EL (cell line): ENCODE data around the gene C2orf49.

Experiments used
- DNase-seq: peaks from one replicate; pipeline ENCODE4 v3.0.0-alpha.2; 2016

The C2orf49 gene

DNA sequence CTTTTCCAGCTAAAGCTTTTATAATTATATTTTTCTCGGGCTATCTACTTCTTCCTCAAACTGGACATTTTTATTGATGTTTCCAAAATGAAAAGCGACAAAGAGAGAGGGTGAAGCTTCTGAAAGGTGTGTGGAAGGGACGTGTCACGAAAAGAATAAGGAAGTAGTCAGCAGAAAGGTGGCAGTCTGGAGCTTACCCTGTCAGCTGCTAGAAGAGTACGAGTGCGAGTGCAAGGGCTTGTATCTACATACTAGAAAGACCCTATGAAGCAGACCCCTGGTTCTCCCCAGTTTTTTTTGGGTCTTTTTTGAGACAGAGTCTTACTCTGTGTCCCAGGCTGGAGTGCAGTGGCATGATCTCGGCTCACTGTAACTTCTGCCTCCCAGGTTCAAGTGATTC is 46.9 kb downstream of the C2orf49 start:
- no peak for DNase-seq

DNA sequence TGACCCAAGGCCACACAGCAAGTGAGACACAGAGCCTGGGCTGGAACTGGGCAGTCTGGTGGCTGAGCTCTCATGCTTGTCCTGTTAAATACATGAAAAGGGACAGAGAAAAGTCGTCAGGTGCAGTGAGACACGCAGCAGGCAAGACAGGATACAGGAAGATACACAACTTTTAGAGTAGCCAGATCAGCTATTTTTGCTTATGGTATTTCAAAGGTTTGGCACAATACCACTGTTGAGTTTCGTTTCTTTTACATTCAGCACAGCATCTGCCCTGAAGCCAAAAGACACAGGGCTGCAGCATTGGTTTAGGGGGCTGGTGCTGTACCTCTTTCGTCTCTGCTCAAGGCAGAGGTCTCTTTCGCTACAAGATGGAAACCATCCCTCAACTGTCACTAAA is 47.5 kb downstream of the C2orf49 start:
- no peak for DNase-seq

GRCh38 chr2:105385731-105386540 is 48.6 kb downstream of the C2orf49 start:
- DNase-seq: no peak

- no peak for DNase-seq
These were observed 49.9 kb downstream of the C2orf49 start for GRCh38 chr2:105387225-105387624.

GRCh38 chr2:105388971-105389381 is 51.6 kb downstream of the C2orf49 start:
- peak; percentile 94 for DNase-seq

DNA sequence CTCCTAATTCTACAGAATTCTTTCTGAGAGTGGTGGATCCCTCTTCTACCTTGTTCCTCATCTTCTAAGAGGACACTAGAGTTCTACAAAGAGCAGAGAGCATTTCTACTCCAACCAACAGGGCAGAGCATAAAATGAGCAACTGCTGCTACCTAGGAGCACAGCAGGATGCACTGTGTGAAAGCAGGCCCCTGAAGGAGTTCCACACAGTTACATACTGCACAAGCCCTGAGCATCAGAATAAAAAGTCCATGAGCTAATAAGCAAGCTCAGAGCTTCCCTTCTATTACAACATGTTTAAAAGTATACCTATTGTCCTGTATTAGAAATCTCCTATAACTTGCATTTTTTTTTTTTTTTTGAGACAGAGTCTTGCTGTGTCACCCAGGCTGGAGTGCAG is 53.1 kb downstream of the C2orf49 start:
- no peak for DNase-seq

DNA sequence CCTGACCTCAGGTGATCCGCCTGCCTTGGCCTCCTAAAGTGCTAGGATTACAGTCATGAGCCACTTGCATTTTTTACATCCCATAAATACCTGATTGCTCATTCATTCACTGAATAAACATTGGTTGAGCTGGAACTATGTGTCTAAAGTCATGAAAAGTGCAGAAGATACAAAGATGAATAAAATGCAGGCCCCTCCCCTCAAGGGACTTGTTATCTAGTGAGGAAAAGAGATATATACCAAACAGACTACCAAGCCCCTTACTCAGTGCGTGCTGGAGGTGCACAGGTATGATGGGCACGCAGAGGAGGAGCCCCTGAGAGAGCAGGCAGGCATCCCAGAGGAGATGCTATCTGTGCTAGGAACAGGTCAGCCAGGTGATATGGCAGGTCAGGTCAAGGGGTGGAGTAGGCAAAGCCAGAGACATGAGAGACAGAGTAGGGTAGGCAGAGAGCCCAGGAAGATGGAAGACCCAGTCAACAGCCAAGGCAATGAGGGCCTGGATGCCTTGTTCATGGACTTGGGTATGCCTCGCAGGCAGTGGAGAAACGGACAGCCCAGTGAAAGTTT is 53.8 kb downstream of the C2orf49 start:
- peak; percentile 83 for DNase-seq

GRCh38 chr2:105391763-105392662 is 54.7 kb downstream of the C2orf49 start:
- DNase-seq: no peak

GRCh38 chr2:105393373-105394055 is 56.2 kb downstream of the C2orf49 start:
- peak; percentile 41 for DNase-seq

DNA sequence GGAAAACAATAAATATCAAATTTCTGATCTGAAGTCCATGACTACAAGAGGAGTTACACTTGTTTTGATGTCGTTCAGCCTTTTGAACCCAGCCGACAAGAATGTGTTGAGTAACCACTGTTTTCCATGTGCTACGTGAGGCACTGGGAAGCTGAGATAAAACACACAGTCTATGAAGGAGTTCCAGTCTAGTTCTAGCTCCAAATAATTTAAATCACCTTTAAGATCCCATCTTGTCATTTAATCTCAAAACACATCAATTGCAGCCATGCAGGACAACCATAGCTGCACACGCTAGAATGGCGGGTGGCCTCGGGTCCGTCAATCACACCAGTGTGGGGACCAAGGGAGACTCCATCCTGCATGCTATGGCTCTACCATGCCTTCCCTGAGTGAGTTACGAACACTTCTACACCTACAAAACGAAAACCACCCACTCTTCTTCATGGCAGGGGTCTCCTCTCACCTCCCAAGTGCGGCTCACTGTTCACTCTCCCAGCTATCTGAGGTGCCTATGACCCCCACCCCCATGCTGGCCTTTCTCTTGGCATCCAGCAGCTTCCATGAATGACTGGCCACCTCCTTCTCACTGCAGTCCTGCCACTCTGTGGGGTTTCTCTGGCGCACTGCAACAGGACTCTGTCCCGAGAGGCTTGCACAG is 57.7 kb downstream of the C2orf49 start:
- DNase-seq: no peak

- DNase-seq: no peak
These were observed 58.4 kb downstream of the C2orf49 start for GRCh38 chr2:105395691-105396090.

- DNase-seq: peak; percentile 100
These were observed 59.1 kb downstream of the C2orf49 start for GRCh38 chr2:105396254-105397024.

DNA sequence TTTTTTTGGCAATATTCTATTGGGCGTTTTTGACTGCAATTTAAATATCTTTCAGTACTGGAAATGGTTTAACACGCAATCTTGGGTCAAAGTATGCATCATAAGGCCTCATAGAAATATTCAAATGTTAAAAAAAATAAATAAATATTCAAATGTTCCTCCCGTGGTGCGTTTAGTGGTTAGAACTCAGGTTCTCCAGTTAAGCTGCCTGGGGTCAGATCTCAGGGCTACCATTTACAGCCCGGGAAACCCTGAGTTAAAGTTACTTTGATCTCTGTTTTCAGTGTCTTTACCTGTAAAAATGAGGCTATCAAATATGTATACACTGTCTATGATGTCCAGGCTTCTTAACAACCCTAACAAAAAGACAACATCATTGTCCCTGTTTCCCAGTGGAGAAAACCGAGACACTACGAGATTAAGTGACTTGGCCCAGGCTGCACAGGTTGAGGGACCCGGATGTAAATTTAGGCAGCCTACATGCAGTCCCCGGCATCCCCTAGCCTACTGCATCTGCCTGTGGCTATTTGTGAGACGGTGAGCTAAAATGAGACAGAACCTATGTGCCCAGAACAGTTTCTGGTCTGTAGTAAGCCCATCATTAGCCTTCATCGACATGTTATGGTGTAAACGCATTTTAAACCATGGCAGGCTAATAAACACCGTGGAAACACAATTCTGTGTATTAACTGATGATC is 59.8 kb downstream of the C2orf49 start:
- DNase-seq: peak; percentile 70

DNA sequence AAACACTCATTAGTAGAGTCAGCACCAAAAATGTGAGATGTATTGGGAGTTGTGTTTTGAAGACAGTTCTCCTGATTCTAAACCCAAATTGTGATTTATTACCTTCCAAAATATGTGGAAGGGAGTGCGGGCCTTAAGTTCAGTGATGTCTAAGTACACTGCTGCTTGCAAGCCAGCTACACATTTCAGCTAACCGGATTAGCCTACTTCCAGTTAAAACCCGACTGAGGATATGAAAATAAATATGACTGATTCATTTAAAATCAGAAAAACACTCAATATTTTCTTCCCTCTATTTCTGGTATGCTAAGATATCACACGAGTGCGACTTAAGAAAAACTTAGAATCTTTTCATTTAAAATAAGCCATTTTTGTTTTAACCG is 60.6 kb downstream of the C2orf49 start:
- DNase-seq: no peak

DNA sequence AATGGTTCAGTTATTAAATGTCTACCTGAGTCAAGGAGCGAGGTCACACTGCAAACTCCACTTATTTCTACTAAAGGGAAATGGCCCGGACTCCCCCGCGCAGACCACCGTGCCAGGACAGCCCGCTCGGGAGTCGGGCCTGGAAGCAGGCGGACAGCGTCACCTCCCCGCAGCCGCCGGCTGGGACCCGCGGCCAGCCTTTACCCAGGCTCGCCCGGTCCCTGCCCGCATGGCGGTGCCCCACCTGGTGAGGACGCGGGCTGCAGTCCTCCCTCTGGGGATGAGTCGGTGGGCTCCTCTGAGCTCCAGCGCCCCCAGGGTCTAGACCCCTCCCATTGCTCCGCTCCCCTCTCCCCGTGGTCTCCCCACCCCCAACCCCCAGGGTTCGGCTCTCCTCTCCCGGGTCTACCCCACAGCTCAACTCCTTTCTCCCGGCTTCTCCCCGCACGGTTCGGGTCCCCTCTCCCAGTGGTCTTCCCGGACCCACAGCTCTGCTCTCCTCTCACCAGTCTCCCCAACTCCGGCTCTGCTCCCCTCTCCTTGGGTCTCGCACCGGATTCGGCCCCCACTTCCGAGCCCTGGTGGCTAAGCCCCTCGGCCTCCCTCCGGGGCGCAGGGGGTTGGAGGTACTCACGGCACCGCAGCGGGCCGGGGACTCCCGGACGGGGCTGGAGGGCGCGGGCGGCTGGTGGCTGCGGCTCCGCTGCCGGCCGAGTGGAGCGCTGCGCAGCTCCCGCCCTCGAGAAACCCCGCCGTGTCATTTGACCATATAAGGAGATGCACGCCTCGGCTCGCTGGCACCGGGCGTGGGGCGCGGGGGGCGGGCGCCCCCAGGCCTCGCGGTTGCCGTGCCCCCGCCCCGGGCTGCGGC is 61.2 kb downstream of the C2orf49 start, which contains the start of gene FHL2:
TSS of gene FHL2 (minus strand) at position 716 of the 871 bp plus-strand sequence. CDS start 12,535 bp downstream, outside the sequence.
- peak; percentile 83 for DNase-seq
